Activated CD4-positive, alpha-beta T cell treated with anti-CD3 and anti-CD28 coated beads for 24 hours (primary cell): ENCODE data around the gene UPK3A.
A peak's percentile ranks its signal among the peaks of the same experiment; 100 is the strongest.
"Not testable (repeated sequence)": the region's sequence is repeated elsewhere in the genome, so short reads cannot be mapped to it uniquely, and the experiment has no call there.

Source experiments
- DNase-seq, 2 donors: peaks; one replicate each; pipeline ENCODE4 v3.0.0-alpha.2; 2020; ENCODE audit warnings: low read depth in 2 of 2

UPK3A gene

GRCh38 chr22:45309422-45310227, 24.9 kb downstream of the UPK3A start, which contains the start of gene FAM118A:
Gene FAM118A, plus strand, starts transcription at chr22:45309934. Its CDS starts 12,446 bp downstream, at chr22:45322380.
- peak; percentile 91 to 98 for DNase-seq

- no peak for DNase-seq
These were observed 25.7 kb downstream of the UPK3A start for GRCh38 chr22:45310331-45310976.

GRCh38 chr22:45310977-45311531, 26.3 kb downstream of the UPK3A start:
- no peak for DNase-seq

GRCh38 chr22:45312415-45312814, 27.7 kb downstream of the UPK3A start:
- no peak for DNase-seq

GRCh38 chr22:45312856-45313255, 28.1 kb downstream of the UPK3A start:
- no peak for DNase-seq

- no peak for DNase-seq
These were observed 29.4 kb downstream of the UPK3A start for GRCh38 chr22:45314054-45314721.

GRCh38 chr22:45314786-45315185, 30.0 kb downstream of the UPK3A start:
- DNase-seq: no peak

- DNase-seq: no peak
These were observed 32.2 kb downstream of the UPK3A start for GRCh38 chr22:45316796-45317526.

- no peak for DNase-seq
These were observed 32.9 kb downstream of the UPK3A start for GRCh38 chr22:45317551-45318167.

GRCh38 chr22:45318168-45318557, 33.4 kb downstream of the UPK3A start:
- peak; percentile 71 to 74 for DNase-seq

GRCh38 chr22:45318558-45319323, 34.0 kb downstream of the UPK3A start:
- no peak for DNase-seq

GRCh38 chr22:45319324-45319685, 34.6 kb downstream of the UPK3A start:
- DNase-seq: no peak

GRCh38 chr22:45320357-45320976, 35.7 kb downstream of the UPK3A start:
- no peak for DNase-seq

GRCh38 chr22:45321827-45322226, 37.1 kb downstream of the UPK3A start:
- no peak for DNase-seq

- DNase-seq: no peak
These were observed 38.2 kb downstream of the UPK3A start for GRCh38 chr22:45322873-45323525.

- no peak for DNase-seq
These were observed 38.9 kb downstream of the UPK3A start for GRCh38 chr22:45323695-45324094.

- no peak for DNase-seq
These were observed 39.6 kb downstream of the UPK3A start for GRCh38 chr22:45324311-45324711.

- not testable (repeated sequence) for DNase-seq
These were observed 43.5 kb downstream of the UPK3A start for GRCh38 chr22:45328261-45328660.

GRCh38 chr22:45328822-45329529, 44.2 kb downstream of the UPK3A start:
- DNase-seq: no peak
